Measurements from ENCODE around the gene KCNAB2.

Gene KCNAB2

GRCh38 chr1:6045561-6045960 lies at the start of gene KCNAB2:
TSS of gene KCNAB2 (plus strand) at chr1:6045888. CDS start at chr1:6051537, 5,649 bp downstream.
- DNase-seq (ENCODE audit: low read depth) = no peak

GRCh38 chr1:5996641-5997270 lies 48.9 kb upstream of the KCNAB2 start:
- DNase-seq (ENCODE audit: low read depth) = no peak

- DNase-seq (ENCODE audit: low read depth) = no peak
These were observed 48.4 kb upstream of the KCNAB2 start for GRCh38 chr1:5997316-5997715.

- DNase-seq (ENCODE audit: low read depth) = no peak
These were observed 47.4 kb upstream of the KCNAB2 start for GRCh38 chr1:5998051-5998905.

- DNase-seq (ENCODE audit: low read depth) = no peak
These were observed 46.8 kb upstream of the KCNAB2 start for GRCh38 chr1:5998906-5999301.

GRCh38 chr1:5999711-6000443 lies 45.8 kb upstream of the KCNAB2 start:
- no peak for DNase-seq (ENCODE audit: low read depth)

GRCh38 chr1:6000444-6001288 lies 45.0 kb upstream of the KCNAB2 start:
- no peak for DNase-seq (ENCODE audit: low read depth)

- no peak for DNase-seq (ENCODE audit: low read depth)
These were observed 43.6 kb upstream of the KCNAB2 start for GRCh38 chr1:6001992-6002576.

GRCh38 chr1:6002714-6003501 lies 42.8 kb upstream of the KCNAB2 start:
- no peak for DNase-seq (ENCODE audit: low read depth)

- DNase-seq (ENCODE audit: low read depth) = no peak
These were observed 41.9 kb upstream of the KCNAB2 start for GRCh38 chr1:6003568-6004411.

- DNase-seq (ENCODE audit: low read depth) = no peak
These were observed 41.1 kb upstream of the KCNAB2 start for GRCh38 chr1:6004412-6005123.

- no peak for DNase-seq (ENCODE audit: low read depth)
These were observed 40.3 kb upstream of the KCNAB2 start for GRCh38 chr1:6005276-6005917.

- no peak for DNase-seq (ENCODE audit: low read depth)
These were observed 38.8 kb upstream of the KCNAB2 start for GRCh38 chr1:6006882-6007281.

GRCh38 chr1:6007318-6008083 lies 38.2 kb upstream of the KCNAB2 start:
- DNase-seq (ENCODE audit: low read depth) = no peak

- DNase-seq (ENCODE audit: low read depth) = no peak
These were observed 37.6 kb upstream of the KCNAB2 start for GRCh38 chr1:6008084-6008415.

- DNase-seq (ENCODE audit: low read depth) = no peak
These were observed 37.0 kb upstream of the KCNAB2 start for GRCh38 chr1:6008696-6009095.

- DNase-seq (ENCODE audit: low read depth) = no peak
These were observed 36.3 kb upstream of the KCNAB2 start for GRCh38 chr1:6009120-6010040.
